Femur (tissue), 1 donor: ENCODE data around the gene FTO.
A peak's percentile ranks its signal among the peaks of the same experiment; 100 is the strongest.

Experiments used
- DNase-seq: peaks from one replicate; pipeline ENCODE4 v3.0.0-alpha.2; 2017

FTO gene

DNA sequence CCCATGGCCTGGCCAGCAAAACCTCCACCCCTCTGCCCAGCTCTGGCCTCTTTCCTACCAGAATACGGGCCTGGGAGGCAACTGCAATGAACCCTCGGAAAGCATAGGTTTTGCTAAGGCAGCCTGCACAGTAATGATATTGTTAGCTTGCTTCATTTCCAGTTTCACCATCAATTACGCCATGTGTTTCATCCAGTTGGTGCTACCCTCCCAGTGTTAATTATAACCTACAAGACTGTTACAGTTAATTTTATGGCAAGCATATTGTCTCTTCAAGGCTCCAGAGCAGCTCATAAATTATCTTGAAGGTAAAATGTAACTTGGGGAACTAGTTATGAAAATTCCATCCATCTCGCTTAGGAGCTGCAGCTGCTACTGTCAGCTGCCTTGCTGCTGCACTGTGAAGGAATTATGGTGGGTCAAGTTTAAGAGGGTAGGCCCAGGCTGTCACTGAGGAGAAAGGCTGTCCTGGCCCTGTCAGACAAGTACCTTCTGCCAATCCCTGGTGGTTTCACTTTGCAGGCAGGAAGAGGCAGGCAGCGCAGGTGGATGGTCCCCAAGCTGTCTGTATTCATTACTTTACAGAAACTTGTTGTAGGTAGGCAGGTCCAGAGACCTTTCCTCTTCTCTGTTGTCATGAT lies 242.9 kb downstream of the FTO start:
- peak; percentile 26 for DNase-seq

DNA sequence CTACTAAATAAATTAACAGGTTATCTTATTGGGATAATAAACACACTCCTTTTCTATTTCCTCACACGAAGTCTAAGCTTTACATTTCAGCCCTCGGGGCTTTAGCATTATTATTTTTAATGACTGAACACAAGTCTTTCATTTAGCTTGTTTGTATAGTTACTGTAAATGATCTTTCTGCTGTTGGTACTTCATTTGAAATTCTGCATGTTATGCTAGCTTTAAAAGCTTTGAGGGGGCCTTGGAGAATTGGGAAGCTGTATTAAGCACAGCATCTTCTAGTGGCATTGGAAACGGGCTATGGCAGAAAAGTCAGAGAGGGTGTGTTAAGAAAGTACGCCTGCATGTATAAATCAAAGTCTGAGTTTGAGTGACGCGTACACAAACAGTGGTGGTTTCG lies 243.7 kb downstream of the FTO start:
- no peak for DNase-seq

DNA sequence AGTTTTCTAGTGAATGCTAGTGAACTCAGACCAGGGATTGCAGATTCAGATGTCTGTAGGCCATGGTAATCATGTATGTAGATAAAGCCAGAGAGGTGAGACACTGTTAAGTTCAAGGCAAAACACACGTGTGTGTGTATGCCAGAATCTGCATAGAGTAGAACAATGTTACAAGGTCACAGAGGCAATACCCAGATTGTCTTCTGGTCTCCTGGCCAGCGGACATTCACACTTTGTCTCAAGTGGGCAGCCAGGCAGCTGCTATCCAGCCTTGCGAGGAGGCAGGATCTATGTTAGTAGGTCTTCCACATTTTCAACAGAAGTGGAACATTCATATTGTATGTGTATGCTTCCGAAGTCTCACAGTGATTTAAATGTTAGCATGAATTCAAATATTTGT lies 244.4 kb downstream of the FTO start:
- DNase-seq, result no peak

DNA sequence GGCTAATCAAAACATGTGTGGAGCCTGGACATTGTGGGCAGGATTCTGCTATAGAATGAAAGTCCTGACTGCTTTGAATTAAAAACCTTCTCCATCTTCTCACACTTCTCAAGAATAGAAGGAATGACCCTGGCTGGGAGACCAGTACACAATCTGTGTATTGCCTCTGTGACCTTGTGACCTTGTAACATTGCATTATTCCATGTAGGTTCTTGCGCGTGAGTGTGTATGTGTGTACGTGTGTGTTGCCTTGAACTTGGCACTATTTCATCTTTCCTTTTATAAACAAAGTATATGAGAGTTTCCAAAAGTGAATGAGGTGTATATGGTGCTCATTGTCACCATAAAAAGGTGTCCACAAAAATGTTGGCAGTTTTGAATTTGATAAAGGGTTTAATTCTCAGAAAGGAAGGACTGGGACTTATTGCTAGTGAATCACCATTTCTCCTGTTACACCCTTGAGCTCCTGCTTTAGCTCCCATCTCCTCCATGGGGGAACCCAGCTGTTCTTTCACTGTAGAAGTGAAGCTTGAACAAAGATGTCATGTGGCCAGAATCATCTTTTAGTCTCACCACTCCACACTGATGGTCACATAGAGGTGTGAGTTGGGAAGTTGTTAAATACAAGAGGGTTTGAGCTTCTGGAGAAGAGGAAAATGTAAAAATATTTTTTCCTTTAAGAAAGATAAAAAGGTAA lies 244.9 kb downstream of the FTO start:
- no peak for DNase-seq

DNA sequence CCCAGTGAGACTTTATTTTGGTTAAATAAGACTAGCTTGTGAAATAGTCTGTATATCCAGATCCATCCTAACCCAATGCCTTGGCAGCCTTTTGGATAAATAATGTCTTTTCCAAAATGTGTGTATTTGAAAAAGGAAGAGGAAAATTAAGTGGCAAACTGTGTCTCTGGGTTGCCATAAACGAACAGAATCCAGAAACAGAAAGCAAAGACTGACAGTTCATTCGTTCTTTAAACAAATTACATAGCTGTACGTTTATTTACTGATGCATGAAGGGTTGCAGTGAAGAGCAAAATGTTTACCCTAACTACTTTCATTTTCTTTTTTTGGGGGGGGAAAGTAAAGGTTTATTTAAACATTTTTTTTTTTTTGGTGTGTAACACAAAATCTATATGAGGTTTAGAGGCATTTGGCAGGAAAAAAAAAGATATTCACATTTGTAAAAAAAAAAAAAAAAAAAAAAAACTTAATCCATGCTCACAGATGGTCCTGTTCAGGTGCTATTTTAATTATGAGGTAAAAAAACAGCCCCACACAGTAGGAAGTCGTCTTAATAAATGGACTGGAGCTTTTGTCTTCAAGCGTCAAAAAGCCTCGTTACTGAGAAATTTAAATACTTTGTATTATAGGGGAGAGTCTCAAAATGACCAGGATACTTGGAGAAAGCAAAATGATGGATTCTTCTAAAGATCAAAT lies 245.9 kb downstream of the FTO start:
- DNase-seq, result no peak

DNA sequence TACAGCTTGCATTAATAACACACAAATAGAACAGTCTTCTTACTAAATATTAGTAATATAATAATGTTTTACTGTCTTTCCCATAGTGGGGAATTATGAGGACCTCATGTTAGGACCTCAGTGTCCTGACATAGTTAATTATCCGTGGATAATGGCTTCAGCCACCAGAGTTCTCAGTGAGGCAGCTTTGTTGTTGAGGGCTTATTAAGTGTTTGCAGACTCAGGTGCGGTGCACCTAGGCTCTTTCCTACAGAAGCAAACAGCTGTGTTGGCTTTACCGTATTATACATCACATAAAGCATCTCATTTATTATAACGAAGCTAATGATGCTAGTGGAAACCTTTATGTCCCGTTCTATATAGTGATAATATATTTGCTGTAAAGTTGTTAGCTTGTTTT lies 246.7 kb downstream of the FTO start:
- no peak for DNase-seq

DNA sequence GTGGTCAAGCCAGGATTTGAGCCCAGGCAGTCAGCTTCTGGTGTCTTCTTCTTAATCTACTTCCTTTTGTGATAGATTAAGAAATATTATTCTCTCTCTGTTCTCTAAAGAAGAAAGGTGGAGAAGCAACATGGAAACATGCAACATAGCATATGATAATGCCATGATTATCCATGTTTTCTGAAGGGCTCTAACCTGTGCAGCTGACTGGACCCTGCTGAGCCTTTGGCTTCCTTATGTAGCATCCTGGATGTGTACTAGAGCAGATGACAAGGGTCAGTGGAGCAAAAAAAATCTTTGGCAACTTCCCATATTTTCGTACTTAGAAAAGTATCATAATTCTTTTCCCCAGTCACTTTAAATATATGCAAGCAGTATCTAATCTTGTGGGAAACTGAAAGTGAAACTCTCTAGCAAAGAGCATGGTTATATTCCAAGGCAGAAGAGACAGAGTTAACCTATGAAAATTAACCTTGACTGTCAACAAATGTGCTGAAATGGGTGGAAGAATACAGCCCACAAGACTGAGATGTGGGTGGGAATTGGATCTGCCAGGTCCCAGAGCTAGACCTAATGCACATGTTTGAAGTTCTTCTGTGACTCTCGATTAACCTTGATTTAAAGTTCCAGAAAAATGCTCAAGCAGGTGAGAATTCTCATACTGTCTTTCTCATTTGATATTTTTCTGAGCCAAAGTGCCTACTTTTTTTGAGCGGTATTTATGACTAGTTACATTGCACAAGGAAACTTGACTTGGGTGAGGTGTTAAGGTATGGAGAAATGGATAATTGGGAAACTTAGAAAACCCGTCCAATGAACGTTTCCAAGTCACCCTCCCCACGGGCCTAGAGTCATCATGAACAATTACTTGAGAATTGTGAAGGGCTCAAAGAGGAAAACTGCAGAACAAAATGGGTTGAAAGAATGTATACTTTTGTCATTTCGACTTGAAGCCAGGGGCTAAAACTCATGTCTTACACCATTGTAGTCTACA lies 248.6 kb downstream of the FTO start:
- no peak for DNase-seq

DNA sequence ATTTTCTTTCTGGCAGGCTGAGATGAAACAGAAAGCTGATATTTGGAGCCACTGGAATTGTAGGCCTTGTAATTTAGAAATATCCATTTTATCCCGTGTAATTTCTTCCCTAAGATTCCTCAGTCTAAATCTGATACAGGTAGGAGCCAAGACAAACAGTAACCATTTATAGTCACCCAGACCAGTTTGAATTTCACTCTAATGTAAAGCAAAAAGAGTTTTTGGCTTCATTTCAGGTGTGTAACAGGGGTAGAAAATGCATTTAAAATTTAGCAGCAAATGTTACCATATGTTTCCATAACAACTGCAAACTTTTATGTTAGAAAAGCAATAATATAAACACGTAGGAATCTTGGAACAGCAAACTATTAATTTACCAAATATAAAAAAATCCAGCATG lies 249.4 kb downstream of the FTO start:
- no peak for DNase-seq

DNA sequence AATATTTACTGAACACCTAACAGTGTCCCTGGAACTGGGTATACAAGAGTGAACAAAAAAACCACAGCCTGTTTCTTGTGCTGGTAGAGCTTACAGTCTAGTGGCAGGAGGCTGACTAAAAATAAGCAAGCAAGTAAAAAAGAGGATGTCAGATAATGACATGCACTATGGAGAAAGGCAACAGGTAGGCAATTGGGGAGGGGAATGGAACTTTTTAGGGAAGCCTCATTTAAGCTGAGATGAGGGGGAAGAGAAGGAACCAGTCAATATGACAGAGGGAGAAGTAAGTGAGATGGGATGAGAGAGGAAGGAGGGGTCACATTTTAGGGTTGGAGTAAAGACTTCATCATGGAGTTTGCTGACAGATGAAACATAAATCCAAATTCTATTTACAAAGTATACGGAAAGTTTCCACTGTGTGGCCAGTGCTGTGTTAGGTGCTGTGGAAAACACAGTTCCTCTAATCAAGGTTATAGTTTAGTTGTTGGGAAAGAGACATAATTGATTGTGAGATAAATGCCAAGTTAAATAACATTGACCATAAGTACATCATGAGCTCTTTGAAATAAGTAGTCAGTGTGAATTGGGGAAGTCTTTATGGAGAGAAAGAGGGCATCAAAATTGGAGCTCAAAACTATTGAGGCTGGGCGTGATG lies 251.4 kb downstream of the FTO start:
- DNase-seq, result no peak

DNA sequence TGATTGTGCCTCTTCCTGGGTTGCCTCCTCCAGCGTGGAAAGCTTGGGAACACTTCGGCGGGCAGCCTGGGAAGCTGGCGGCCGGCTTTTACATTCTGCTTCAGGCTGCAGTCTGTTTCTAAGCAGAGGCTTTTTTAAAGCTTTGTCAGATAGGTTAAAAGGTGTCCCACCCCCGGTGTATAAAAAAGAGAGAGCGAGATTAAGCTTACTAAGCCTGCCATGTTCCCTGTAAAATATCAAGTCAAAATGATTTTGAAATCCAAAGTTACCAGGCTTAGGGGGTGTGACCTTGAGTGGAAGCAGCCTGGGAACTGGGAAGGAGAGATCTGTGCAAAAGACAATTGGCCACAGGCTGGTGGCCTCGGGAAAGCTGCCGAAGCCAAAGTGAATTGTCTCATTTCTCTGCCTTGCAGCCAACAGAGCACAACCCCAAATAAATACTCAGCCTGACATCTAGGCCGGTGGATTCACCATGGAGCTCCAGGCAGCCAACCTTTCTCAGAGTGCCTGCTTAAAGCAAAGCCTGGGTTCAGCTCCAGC lies 254.5 kb downstream of the FTO start:
- DNase-seq, result no peak

DNA sequence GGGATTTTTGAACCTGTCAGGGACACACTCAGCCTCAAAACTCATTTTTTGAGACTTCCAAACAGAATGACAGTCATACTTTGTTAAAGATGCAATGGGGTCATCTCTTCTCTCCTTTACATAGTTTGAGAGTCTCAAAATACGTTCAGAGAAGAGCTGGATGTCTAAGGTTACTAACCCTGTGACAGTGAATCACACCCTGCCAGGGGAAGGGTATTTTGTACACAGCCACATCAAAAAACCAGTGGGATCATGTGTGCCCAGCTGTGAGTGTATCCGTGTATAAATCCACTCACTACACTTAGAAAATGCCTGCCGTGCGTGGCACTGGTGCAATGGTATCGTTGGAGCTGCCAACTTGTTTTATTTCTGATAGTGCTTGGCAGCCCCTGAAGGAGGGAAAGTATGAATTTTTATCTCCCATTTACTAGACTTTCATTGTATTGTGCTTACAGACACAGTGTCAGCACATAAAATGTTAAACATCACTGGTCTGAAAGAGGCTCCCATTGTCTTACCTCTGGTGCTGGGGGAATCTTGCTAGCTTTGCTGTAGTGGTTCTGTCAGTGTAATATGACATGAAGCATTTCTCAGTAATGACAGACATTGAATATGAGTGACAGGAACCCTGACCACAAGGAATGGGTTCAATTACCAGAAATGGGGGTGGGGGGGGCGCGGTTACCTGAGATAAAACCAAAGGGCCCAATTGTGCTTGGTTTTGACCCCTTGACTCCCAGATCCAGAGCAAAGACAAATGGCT lies 256.3 kb downstream of the FTO start:
- DNase-seq, result no peak

DNA sequence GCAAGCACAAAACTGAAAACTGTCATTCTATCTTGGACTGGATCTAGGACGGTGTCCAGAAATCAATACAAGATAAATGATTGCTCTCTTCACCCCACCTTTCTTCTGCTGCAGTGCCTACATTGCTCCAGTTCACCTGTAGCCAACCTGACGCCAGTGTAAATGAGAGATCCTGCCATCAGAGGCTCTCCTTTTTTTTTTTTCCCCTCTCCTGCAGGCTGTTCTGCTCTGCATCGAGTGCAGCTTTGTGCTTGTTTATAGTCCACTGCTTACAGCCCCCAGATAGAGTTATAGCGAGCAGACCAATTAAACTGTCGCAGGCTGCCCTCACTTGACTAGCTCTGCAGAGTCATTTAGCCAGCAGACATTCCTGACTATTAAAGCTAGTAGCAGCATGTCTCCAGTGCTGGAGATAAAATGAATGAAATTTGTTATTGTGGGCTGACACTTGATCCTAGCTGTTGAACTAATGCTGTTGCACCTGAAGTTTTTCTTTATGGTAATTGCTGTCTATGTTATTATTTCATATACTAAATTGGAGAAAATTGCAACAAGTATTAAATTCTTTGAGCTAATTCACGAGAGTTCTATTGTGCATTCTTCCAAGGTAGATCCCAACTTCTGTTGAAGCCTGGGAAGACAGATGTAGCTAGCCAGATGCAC lies 257.1 kb downstream of the FTO start:
- DNase-seq, result no peak

DNA sequence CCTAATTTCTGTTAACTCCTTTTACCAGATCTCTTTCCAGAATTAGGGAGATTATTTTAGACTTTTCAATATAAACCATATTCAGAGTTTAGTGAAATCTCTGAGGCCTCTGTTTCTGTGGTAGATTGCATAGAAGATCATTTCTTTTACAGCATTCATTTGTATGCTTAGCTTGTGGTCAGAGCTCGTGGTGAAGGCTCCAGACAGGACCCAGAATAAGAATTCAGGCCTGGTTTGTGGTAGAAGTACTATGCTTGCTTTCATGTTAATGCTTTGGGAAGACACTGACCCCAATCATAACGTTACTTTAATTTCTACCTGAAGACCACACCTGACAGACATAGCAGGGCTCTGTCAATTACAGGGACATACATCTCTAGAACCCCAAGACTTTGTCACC lies 258.1 kb downstream of the FTO start:
- DNase-seq, result no peak

DNA sequence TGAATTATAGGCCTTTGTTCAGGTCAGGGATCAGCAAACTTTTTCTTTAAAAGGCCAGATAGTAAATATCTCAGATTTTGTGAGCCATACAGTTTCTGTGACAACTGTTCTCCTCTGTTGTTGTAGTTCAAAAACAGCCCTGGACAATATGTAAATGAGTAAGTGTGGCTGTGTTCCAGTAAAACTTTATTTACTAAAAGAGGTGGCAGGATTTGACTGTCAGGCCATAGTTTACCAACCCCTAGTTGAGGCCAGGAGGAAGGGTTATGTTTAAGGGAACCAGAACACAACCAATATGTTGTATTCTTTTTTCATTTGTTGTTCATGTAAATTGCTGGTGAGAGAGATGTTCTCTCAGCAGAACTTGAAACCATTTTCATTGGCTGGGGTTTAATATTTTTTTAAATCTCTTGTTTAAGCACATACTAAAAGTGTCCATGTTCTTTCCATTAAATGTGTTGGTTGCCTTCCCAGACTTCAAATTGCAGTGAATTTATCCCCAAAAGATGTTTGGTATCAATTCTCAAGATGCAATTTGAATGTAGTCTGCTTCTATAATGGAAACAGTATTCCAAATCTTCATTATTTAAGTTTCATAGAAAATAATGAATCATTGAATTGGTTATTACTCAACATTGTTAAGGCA lies 260.3 kb downstream of the FTO start:
- no peak for DNase-seq

DNA sequence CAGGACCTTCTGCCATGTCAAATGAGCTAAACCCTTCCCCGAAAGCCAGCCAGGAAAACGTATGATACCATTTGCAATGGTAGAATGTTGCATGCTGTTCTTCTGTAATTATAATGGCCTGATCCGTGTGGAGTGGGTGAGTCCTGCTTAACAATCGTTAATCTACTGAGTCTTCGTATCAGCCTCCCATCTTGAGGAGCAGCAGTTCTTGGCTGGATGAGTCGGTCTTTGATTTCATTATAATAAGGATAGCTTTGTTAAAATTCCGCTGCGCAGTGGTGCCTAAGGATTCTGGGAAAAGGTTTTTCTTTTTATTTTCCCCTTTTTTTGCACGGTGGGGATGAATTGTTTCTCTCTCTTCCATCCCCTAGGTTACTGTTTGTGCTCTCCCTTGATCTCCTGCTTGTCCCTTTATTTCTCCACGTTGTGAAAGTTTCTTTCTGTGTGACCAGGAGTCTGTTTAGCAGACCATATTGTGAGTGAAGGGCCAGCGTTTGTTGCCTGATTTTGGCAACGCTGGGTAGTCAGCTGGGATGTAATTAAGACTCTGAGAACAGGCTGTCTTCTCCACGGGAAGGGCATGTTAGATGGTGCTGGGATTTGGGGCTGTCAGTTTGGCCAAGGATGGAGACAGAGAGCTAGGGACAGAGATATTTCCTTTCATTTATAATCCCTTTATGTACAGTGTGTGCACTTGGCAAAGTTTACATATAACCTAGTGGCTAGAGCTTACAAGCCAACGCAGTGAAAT lies 263.0 kb downstream of the FTO start:
- no peak for DNase-seq

DNA sequence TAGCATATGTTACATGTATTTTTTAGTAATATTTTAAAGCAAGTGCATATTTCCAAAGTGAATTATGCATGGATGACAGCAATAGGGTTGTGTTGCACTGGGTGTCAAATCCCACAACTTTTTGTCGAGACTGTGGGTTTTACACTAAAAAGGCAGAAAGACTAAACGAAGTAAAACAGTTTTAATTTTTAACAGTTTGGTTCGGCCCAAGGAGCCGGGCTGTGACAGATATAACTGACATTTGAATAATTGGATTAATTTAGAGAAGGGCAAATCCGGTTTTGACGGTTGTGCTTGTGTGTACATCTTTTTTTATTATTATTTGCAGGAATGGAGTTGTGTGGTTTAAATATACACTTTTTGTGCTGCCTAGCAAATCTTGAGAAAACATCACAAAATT lies 263.6 kb downstream of the FTO start:
- DNase-seq, result no peak

DNA sequence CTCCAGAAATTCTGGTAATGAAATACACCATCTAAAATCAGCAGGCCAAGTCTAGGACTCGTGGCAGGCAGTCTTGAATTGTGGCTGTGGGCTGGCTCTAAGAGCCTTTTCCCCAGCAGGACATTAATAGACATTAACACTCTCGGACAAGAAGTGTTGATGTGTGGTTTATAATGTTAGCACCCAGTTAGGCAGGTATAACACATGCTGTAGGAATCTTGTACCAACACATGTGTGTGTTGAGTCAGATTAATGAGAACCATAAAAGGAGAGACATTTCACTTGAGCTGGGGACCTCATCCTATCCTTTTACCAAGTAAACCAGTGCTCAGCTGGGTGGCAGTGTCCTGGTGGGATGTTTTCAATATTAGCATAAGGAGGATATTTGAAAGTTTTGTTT lies 264.5 kb downstream of the FTO start:
- no peak for DNase-seq

DNA sequence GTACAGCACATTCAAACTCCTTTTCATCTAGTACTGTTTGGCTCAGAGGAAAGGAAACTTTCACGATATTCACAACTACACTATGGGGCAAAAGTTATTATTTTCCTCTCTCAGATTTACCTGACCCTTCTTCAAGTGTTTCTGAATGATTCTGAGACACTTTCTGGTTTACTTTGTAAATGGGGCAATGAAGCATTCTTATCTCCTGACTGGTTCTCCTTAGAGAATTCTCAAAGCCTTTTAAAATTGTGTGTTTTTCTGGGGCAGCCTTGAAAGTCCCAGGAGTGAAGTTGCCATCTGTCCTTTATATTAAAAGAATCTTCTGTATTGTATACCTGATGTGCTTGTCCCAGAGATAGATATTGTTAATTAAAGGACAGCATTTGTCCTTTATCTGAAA lies 264.9 kb downstream of the FTO start:
- DNase-seq, result no peak

DNA sequence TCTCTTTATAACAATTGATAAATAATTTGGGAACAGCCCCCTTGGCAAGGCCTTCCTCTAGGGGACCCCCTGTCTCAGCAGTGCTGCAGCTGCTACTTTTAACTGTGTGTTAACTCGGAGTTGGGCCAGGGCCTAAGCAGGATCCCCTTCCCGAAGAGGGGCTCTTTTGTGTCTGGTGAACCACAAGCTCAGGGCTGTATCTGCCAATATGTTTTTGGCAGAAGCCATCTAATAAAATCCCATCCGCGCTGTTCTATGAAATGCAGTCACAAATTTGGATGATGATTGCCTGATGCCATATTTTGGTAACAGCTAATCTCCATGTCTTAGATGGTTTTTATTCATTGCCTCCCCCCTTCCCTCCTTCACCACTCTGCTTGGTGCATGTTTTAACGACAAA lies 267.7 kb downstream of the FTO start:
- DNase-seq, result peak; percentile 60

DNA sequence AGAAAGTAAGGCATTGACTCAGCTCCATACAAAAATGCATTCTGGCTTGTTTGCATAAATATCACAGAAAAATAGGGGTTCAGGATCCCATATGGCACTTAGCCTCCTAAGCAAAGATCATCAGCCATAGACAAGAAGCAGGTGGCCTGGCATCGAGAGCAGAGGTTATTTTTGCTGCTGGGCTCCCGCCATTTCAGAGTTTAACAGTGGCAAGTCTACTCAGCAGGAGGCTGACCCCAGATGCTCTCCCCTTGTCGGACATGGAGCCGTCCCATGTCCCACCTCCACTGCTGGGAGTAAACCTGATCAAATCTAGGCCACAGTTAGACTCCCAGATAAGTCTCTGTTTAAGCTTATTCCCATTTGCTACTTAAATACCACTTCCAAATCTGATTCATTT lies 269.1 kb downstream of the FTO start:
- no peak for DNase-seq
